Type B pancreatic cell (in vitro differentiated cells): ENCODE results near the gene TUBB1. TPM values are rescaled to one million over a fixed set of nuclear protein-coding genes. Genes with fewer than 3 reads are reported as not detected.

ENCODE experiments used
- DNase-seq: peaks from one replicate; pipeline ENCODE4 v3.0.0; 2021; ENCODE audit warnings: mixed read lengths; ENCODE audit not compliant: unreplicated experiment; ENCODE audit errors: extremely low spot score
- H3K27ac Mint-ChIP-seq: 2 replicates; pipeline ENCODE4 v1.8.0; 2021; ENCODE audit warnings: mild to moderate bottlenecking, mixed read lengths
- H3K27me3 Mint-ChIP-seq: 2 replicates; pipeline ENCODE4 v1.8.0; 2021; ENCODE audit warnings: mixed read lengths
- H3K36me3 Mint-ChIP-seq: 2 replicates; pipeline ENCODE4 v1.8.0; 2021; ENCODE audit warnings: mixed read lengths
- H3K4me1 Mint-ChIP-seq: one replicate; pipeline ENCODE4 v1.8.0; 2021; ENCODE audit warnings: mixed read lengths; ENCODE audit not compliant: unreplicated experiment
- H3K4me3 Mint-ChIP-seq: 2 replicates; pipeline ENCODE4 v1.8.0; 2021; ENCODE audit warnings: mild to moderate bottlenecking, mixed read lengths
- H3K9me3 Mint-ChIP-seq: 2 replicates; pipeline ENCODE4 v1.8.0; 2021; ENCODE audit warnings: mixed read lengths
- total RNA-seq: library from RNA; stranded (reverse); gene quantifications from 2 replicates; pipeline ENCODE4 v1.2.1, GENCODE V29; 2021; ENCODE audit warnings: low replicate concordance
- TF ChIP-seq, protein P1 (sequence below): fragments of 200-600 bp; sonication (generic); conservative IDR thresholded peaks from 2 replicates; pipeline ENCODE4 v1.5.0; 2021; ENCODE audit warnings: antibody characterized with exemption, mild to moderate bottlenecking

TUBB1 gene
- total RNA-seq, 1 donor from 2014 or later, result 0.46 TPM

DNA sequence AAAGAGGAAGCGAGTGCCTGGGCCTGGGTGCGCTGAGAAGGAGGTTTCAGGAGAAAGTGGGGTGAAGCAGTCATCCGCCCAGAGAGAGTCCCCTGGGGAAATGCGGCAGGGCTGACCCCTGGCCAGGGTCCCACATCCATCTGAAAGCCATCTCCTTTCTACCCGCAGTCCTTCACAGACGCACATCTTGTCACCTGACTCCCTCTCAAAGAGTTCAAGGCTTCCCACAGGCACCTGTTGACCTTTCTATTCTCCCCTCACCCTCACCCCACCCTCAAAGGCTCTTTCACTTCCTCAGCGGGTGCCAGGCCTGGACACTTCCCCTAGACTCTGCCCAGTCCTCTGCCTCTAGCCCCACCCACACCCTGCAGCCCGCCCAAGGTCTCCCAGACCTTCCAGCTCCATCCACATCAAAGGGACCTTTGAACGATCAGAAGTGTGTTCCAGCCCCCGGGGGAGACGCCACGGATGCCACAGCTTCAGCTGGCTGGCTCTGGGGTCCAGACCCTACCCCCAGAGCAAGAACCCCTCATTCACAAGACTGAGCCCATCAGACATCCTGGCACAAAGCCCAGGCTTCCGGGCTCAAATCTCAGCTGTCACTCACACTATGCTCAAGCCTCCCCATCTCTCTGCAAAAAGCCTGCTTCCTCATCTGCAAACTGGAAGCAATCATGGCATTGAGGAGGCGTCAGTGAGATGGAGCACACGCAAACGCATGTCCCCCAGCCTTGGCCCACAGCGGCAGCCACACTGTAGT lies 14.3 kb upstream of the TUBB1 start:
- Mint-ChIP-seq H3K4me1 (peaks cover 19% of the 10 kb centered on the region), H3K27me3 (no peaks in the 10 kb centered on the region), H3K36me3 (peaks cover 6% of the 10 kb centered on the region), H3K9me3 (no peaks in the 10 kb centered on the region), H3K4me3 (peak overlapping the region; percentile 25), H3K27ac (no peak overlapping the region)
- DNase-seq, result no peak
- TF ChIP-seq, protein P1, sequence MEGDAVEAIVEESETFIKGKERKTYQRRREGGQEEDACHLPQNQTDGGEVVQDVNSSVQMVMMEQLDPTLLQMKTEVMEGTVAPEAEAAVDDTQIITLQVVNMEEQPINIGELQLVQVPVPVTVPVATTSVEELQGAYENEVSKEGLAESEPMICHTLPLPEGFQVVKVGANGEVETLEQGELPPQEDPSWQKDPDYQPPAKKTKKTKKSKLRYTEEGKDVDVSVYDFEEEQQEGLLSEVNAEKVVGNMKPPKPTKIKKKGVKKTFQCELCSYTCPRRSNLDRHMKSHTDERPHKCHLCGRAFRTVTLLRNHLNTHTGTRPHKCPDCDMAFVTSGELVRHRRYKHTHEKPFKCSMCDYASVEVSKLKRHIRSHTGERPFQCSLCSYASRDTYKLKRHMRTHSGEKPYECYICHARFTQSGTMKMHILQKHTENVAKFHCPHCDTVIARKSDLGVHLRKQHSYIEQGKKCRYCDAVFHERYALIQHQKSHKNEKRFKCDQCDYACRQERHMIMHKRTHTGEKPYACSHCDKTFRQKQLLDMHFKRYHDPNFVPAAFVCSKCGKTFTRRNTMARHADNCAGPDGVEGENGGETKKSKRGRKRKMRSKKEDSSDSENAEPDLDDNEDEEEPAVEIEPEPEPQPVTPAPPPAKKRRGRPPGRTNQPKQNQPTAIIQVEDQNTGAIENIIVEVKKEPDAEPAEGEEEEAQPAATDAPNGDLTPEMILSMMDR, result no peak

GRCh38 chr20:59005523-59006166 lies 13.6 kb upstream of the TUBB1 start:
- H3K9me3 Mint-ChIP-seq, result no peaks in the 10 kb centered on the region
- no peak for DNase-seq
- TF ChIP-seq, protein P1, result no peak
- H3K4me1 Mint-ChIP-seq, result peaks cover 23% of the 10 kb centered on the region
- H3K27me3 Mint-ChIP-seq, result no peaks in the 10 kb centered on the region
- H3K4me3 Mint-ChIP-seq, result peak overlapping the region; percentile 59
- peaks cover 6% of the 10 kb centered on the region for H3K36me3 Mint-ChIP-seq
- no peak overlapping the region for H3K27ac Mint-ChIP-seq

DNA sequence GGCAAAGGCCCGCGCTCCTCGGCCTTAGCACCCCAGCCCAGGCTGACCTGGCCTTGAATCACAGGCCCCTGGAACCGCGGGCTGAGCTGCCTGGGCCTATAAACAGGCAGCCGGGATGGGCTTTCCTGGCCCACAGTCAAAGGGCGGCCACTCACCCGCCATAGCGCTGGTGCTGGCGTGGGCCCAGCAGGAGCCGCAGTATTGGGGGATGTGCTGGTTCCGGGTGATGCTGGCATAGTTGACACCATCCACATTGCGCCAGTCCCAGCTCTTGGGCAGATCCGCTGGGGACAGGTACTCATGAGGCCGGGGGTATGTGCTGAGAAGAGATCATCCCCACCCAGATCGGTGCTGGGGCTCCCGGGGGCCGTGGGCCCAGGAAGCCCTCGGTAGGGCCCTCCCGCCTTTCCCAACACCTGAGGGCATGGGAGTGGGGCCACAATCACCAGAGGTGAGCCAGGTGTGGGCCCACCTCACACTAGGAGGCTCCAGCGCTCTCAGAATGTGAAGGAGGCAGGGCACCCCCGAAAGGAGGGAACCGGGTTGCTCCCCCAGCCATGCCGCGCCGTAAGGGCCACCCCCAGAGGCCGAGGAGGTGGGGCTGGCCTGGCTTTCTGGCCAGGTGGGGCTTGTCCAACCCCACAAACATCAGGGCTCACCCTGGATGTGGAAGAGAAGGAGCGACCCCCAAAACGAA lies 12.9 kb upstream of the TUBB1 start:
- Mint-ChIP-seq H3K27ac (no peak overlapping the region), H3K27me3 (no peaks in the 10 kb centered on the region), H3K9me3 (no peaks in the 10 kb centered on the region), H3K36me3 (peaks cover 6% of the 10 kb centered on the region), H3K4me1 (peaks cover 30% of the 10 kb centered on the region), H3K4me3 (peak overlapping the region; percentile 47)
- no peak for DNase-seq
- TF ChIP-seq, protein P1, result no peak

DNA sequence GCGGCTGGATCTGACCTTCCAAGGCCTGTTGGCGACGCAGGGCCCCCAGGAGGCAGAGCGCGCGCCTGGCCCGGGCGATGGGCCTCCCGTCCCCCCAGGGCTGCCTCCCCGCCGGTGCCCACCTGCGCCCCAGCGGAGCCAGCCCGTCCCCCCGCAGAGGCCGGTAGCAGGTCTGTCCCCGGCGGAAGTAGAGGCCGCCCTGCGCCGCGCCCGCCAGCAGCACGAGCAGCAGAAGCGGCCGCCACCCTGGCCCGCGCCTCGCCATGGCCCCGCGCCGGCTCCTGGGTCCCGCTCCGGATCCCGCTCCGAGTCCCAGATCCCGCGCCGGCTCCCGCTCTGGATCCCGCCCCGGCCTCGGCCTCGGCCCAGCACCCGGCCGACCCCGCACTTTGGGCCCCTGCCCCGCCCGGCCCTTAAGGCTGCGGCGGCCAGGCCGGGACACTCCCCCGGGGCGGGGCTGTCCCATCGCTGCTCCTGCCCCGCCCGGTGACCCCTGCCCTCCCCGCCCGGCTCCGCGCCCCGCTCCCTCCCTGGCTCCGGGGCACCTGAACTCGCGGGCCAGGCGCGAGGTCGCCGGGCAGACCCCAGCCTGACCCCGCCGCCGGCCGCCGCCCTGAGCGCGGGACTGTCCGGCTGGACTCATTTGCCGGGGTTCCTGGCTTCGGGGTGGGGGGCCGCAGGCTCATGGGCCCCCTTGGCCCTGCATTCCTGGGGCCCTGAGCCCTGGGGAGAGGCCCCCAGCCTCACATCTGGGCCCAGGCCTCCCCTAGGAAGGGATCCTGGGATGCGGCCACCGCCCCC lies 12.2 kb upstream of the TUBB1 start, which contains the start of gene CTSZ:
CTSZ (minus strand) TSS at position 391 of the 801 bp plus-strand sequence; CDS start at position 265, 126 bp downstream.
- Mint-ChIP-seq H3K36me3 (peaks cover 6% of the 10 kb centered on the region), H3K27ac (no peak within 1 kb of the TSS), H3K4me3 (peak within 1 kb of the TSS; percentile 72), H3K27me3 (no peaks in the 10 kb centered on the region), H3K4me1 (peaks cover 33% of the 10 kb centered on the region), H3K9me3 (no peaks in the 10 kb centered on the region)
- TF ChIP-seq, protein P1, result no peak
- DNase-seq, result no peak
